HG03460 (cell line): ENCODE data around the gene PDE4B.
A peak's percentile ranks its signal among the peaks of the same experiment; 100 is the strongest.
"Not testable (repeated sequence)": the region's sequence is repeated elsewhere in the genome, so short reads cannot be mapped to it uniquely, and the experiment has no call there.

Experiments used
- ATAC-seq: cut with Tn5 transposase; IDR thresholded peaks from one replicate; pipeline ENCODE4 v1.9.1; 2021; ENCODE audit not compliant: unreplicated experiment

PDE4B gene

DNA sequence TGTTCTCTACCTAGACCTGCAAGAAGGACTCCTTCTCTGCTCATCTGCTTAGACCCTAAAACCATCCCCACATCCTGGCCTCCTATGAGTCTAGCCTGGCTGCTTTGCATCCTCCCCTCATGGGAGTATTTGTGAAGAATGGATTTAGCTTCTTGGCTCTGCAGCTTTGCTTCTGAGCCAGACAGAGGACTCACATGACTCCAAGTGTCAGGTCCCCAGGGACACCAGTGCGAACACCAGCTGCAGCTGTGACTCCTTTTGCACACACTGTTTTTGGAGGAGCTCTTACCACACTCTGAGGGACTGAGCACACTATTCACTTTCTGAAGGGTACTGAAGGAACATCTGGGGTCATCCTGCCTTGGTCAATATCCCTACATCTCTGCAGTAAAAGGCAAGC is 609.5 kb downstream of the PDE4B start:
- ATAC-seq = peak; percentile 71

DNA sequence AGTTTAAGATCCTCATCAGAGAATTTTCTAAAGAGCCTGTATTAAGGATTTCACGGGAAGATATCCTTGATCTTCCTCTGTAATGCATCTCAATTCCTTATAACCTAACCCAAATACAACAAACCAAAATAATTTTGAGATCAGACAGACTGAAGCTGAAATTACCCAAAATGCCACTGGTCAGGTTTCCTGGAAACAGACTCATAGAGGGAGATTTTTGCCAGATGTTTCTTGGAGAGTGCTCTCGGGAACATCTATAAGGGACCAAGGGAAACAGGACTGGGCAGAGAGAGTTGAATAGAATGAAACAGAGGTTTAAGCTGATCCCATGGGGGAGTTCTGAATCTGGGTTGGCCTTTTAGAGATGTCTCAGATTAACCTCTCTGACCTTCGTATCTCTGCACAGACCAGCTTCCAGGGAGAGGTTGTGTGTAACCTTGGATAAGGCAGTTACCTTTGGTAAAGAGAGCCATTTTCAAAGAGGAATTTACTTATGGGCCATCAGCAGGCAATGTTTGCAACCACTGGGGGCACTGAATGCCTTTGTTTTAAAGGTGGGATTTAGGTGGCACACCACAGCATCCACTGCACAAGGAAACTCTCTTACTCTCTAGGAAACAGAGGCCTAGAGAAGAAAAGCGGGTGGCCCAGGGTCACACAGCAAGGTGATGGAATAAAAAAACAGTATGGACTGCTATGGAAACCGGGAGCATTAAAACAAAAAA is 610.5 kb downstream of the PDE4B start:
- ATAC-seq = no peak

DNA sequence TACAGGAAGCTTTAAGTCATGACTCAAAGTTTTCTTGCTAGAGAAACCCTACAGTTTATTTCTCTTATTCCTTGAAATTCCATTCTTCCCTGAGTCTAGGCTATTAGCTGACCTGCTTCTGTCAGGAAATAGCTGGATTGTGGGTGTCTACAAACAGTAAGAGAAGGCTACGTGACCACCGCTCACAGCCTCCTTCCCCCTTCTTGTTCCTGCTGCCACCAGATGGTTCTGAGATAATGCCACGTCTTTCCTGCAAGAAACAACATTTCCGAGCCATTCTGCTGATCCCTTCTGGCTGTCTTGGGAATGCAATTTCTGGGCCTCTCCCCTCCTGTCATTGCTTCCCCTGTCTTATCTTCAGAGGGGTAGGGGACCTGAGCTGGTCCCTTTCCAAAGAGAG is 612.4 kb downstream of the PDE4B start:
- ATAC-seq = no peak

DNA sequence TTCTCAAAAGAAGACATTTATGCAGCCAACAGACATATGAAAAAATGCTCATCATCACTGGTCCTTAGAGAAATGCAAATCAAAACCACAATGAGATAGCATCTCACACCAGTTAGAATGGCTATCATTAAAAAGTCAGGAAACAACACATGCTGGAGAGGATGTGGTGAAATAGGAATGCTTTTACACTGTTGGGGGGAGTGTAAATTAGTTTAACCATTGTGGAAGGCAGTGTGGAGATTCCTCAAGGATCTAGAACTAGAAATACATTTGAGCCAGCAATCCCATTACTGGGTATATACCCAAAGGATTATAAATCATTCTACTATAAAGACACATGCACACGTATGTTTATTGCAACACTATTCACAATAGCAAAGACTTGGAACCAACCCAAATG is 618.8 kb downstream of the PDE4B start:
- not testable (repeated sequence) for ATAC-seq

DNA sequence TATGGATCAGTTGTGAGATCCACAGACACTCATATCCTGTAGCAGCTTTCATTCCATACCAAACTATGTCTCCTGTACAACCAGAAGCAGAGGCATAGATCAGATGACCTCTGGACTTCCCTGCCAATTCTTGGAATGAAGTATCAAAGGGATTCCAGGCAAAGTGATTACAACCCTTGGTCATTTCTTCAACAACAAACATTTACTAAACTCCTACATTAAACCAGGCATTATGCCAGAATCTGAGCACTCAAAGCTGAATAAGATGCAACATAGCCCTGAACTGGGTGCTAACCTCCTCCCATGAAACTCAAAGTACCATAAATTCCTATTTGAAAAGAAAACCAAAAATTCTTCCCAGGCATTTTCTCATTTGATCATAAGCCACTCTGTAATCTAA is 620.0 kb downstream of the PDE4B start:
- no peak for ATAC-seq

DNA sequence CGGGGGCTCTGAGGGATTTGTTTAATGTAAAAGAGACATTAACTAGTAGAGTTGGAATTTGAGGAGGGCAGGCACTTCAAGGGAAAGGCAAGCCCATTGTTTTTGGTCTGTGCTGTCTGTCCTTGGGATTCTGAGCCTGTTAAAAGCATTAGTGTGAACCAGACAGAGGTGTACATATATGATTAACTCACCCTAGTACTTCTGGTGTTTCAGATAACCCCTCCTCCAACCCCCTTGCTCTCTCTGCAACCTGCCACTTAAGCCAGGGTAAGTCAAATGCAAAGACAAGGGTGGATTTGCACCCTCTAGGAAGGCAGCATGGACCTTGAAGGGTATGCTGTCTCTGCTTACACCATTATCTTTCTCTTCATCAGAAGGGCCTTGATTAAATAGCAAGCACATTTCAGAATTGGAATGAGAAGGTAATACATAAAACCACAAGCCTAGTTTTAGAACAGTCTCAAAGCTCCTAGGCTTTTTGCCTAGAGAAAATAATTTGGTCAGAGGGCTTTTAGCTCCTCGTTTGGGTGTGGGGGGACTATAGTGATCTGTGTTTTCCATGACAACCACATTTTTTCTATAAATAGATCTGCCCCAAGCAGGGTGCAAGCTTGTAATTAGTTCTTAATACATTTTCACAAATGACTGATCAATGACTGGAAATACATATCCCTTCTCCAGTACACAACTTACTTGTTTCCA is 620.6 kb downstream of the PDE4B start:
- ATAC-seq = peak; percentile 96

DNA sequence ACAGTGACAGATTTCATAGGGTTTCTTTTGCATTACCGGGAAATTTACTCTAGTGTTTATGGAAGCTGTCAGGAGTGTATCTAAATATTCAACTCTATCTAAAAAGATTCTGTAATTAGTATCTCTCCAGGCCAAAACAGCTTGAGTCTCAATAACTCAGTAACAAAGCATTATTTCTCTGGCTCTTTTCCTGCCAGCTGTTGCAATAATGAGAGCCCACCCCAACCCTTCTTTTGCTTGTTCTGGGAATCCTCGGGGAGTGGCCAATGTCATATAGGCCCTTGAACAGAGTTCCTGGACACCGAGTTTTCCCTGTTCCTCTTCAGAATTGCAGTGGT is 621.1 kb downstream of the PDE4B start:
- no peak for ATAC-seq

DNA sequence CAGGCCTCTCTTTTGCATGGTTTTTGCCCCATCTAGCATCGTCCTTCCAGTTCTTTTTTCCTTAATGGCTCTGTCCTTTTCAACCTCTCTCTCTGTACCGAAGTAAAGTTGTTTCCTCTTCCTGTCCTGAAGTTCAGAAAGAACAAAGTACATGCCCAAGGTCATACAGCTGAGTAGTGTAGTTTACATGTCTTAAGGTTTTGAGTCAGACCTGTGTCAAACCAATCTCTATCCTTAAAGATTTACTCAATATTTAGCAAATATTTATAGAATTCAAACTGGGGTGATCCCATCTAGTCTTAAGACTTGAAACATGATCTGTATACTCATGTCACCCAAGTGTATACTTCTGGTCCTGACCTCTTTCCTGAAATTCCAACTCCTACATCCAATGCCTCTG is 622.6 kb downstream of the PDE4B start:
- no peak for ATAC-seq

DNA sequence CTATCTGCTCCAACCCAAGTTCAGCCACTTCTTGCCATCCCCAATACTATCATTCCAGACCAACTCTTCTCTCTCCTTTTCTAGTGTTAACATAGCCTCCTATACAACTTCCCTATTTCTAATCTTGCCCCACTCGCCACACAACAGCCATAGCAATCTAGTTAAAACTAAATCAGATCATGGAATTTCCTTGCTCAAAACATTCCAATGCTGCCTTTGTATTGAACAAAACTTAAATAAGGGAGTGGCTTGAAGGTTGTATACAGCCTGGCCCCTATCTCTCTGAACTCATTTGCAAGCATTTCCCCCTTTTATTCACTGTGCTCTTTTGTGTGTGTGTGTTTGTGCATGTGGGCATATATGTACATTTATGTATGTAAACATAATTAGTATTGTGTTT is 623.2 kb downstream of the PDE4B start:
- no peak for ATAC-seq

DNA sequence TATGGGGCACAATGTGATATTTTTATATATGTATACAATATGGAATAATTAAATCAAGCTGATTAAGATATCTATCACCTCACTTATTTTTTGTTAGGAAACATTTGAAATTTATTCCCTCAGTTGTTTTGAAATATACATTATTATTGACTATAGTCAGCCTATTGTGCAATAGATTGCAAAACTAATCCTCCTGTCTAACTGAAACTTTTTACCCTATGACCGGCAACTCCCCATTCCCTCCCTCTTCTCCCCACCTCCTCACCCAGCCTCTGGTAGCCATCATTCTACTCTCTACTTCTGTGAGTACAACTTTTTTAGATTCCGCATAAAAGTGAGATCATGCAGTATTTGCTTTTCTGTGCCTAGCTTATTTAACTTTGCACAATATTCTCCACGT is 623.6 kb downstream of the PDE4B start:
- ATAC-seq = no peak

DNA sequence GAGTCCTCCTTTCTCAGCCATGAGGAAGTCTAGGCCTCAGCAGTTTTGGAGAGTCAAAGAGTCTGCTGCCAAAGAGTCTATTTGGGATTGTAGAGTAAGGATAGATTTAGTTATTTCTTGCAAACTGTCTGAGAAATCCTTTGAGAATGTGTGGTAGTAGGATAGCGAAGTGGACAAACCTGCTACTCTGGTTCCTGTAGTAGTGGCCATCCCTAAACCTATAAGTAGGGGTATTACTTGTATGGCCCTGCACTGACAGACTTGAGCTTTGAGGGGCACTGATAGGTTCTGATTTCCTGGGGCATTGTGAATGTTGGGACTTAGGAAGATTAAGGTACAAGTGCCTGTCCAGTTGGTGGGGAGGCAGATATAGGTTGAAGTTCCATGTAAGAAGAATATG is 625.3 kb downstream of the PDE4B start:
- no peak for ATAC-seq

DNA sequence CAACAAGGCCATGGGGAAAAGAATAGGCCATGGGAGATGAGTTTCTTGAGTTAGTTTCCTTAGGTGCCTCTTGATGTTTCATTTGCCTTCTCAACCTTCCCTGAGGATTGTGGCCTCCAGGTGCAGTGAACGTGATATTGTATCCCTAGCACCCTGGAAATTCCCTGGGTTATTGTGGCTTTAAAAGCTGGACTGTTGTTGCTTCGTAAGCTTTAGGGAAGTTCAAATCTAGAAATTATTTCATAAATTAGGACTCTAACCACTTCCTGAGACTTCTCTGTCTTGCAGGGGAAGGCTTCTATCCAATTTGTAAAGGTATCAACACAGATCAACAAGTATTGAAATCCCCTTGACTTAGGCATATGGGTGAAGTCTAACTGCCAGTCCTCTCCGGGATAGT is 627.5 kb downstream of the PDE4B start:
- ATAC-seq = not testable (repeated sequence)

DNA sequence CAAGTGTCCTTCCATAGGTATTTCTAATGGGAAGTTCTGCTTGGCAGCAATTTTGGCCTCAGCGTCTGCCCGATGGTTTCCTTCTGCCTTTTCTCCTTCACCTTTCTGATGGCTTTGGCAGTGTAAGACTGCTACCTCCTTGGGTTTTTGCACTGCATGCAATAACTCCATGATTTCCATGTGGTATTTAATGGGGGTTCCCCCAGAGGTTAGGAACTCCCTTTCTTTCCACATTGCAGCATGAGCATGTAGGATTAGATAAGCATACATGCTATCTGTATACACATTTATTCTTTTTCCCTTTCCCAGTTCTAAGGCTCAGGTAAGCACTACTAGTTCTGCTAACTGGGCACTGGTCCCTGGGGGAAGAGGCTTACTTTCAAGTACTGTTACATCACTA is 628.2 kb downstream of the PDE4B start:
- ATAC-seq = not testable (repeated sequence)

DNA sequence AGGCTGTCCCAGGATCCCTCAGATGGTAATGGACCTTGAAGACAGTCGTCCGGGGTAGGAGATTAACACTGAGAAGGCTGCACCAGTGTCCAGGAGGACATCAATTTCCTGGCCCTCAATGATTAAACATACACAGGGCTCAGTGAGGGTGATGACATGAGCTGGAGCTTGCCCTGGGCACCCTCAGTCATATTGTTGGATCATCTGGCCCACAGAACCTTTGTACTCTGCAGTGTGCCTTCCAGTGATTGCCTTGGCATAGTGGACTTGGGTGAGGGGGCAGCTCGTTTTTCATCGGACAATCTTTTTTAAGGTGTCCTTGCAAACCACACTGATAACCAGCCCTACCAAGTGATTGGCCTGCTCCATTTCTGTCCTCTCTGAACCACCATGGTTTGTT is 630.1 kb downstream of the PDE4B start:
- ATAC-seq = no peak
